NB4 (cell line): Measurements from ENCODE around the gene PROB1.

Experiments used
- CTCF ChIP-seq: IDR thresholded peaks from one replicate; pipeline ENCODE4 v1.5.1; 2012; ENCODE audit warnings: low read depth, low read length
- MAX ChIP-seq: IDR thresholded peaks from 2 replicates; pipeline ENCODE4 v1.6.1; 2011; ENCODE audit warnings: low read depth, low read length
- MYC ChIP-seq: IDR thresholded peaks from 2 replicates; pipeline ENCODE4 v1.6.1; 2011; ENCODE audit warnings: low read depth, low read length

GRCh38 chr5:139418793-139419192 is 23.9 kb upstream of the PROB1 start:
- no peak for TF ChIP-seq CTCF
- no peak for TF ChIP-seq MYC
- TF ChIP-seq MAX = no peak
